22Rv1 (cell line): ENCODE results near the gene PGC.

Source experiments
- ZFX ChIP-seq: fragments of 450-650 bp; IDR thresholded peaks from 2 replicates; pipeline ENCODE4 v1.6.1; 2017; ENCODE audit warnings: antibody characterized with exemption, borderline replicate concordance
- TF ChIP-seq, protein P1 (sequence below): fragments of 450-650 bp; IDR thresholded peaks from 2 replicates; pipeline ENCODE4 v1.5.1; 2017; ENCODE audit warnings: mild to moderate bottlenecking

DNA sequence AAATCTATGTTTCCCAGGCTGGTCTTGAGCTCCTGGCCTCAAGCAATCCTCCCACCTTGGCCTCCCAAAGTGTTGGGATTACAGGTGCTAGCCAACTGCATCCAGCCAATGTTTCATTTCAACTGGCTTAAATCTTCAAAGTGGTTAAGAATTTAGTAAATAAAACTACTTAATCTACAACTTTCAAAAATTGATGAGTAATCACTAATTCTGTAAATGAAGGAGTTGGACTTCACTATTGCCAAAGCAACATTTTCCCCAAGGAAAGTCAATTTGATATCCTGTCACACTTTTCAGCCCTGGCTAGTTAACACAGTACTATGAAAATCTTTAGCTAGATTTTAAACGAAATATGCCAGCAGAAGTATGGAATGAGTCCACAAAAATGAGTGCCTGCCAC lies 44.1 kb upstream of the PGC start:
- TF ChIP-seq, protein P1, sequence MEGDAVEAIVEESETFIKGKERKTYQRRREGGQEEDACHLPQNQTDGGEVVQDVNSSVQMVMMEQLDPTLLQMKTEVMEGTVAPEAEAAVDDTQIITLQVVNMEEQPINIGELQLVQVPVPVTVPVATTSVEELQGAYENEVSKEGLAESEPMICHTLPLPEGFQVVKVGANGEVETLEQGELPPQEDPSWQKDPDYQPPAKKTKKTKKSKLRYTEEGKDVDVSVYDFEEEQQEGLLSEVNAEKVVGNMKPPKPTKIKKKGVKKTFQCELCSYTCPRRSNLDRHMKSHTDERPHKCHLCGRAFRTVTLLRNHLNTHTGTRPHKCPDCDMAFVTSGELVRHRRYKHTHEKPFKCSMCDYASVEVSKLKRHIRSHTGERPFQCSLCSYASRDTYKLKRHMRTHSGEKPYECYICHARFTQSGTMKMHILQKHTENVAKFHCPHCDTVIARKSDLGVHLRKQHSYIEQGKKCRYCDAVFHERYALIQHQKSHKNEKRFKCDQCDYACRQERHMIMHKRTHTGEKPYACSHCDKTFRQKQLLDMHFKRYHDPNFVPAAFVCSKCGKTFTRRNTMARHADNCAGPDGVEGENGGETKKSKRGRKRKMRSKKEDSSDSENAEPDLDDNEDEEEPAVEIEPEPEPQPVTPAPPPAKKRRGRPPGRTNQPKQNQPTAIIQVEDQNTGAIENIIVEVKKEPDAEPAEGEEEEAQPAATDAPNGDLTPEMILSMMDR, result no peak
- no peak for TF ChIP-seq ZFX
